ENCODE data around the gene PFDN5.

The PFDN5 gene

DNA sequence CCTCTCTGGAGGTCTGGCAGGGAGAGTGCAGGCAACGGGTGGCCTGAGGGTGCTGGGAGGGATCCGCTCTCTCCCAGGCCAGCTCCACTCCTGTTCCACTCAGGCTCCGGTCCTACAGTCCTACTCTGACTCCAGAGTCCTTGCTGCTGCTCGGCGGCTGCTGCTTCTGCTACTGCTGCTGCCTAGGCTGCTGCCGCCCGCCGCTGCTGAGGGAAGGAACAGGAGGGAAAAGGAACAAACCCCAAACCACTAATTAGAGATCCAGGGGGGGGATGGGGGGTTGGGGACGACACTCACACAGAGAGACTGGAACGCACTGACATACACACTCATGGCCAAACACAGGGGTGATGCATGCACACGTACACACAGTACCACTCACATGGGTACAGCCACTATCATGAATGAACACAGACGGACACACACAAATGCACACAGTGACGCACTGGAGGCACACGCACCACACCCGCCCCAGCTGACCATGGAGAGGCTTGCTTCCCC, 40.9 kb downstream of the PFDN5 start, which contains the start of gene SP7:
Gene SP7 (minus strand): TSS at position 174 of the 501 bp plus-strand sequence. CDS start 708 bp downstream, outside the sequence.
- H2AK5ac ChIP-seq (ENCODE audit: low read depth, low read length), result peak within 1 kb of the TSS; percentile 86
- no peaks in the 10 kb centered on the region for H3K79me1 ChIP-seq (ENCODE audit: low read depth, low read length)
- H4K8ac ChIP-seq (ENCODE audit: low read depth, low read length), result no peak within 1 kb of the TSS
- H3K4me1 ChIP-seq (ENCODE audit: control insufficient read depth in 2 of 2, insufficient read depth in 1 of 2, low read depth in 1 of 2, low read length in 2 of 2), result peaks cover 5 to 34% of the 10 kb centered on the region in 2 donors
- H3K23ac ChIP-seq (ENCODE audit: low read depth, low read length, poor library complexity), result no peak within 1 kb of the TSS
- no peak for DNase-seq (ENCODE audit: low spot score)
- peak within 1 kb of the TSS; percentile 65 for H3K14ac ChIP-seq (ENCODE audit: low read length)
- peaks cover 0 to 88% (median 0%) of the 10 kb centered on the region in 3 experiments for H3K27me3 ChIP-seq (ENCODE audit: control insufficient read depth in 3 of 3, insufficient read depth in 3 of 3, low read depth in 1 of 3, low read length in 3 of 3)
- H2BK120ac ChIP-seq (ENCODE audit: low read depth, low read length), result peak within 1 kb of the TSS; percentile 93
- H3K9me3 ChIP-seq (replicated peaks in 1 of 2; ENCODE audit: control insufficient read depth in 2 of 2, insufficient read depth in 1 of 2, low read depth in 1 of 2, low read length in 2 of 2), result no peaks in the 10 kb centered on the region
- H3K9ac ChIP-seq (ENCODE audit: low read depth, low read length, poor library complexity), result peak within 1 kb of the TSS; percentile 75
- H2AFZ ChIP-seq (ENCODE audit: low read length), result peak within 1 kb of the TSS; percentile 56
- no CpG with 5 or more reads among the region's 15 CpGs for WGBS, 2 donors (ENCODE audit: extremely low coverage in 2 of 2, insufficient read length in 2 of 2, insufficient replicate concordance in 1 of 2)
- peak within 1 kb of the TSS; percentile 78 for H2BK5ac ChIP-seq (ENCODE audit: low read length)
- peak within 1 kb of the TSS; percentile 77 for H3K18ac ChIP-seq (ENCODE audit: low read length)
- H4K91ac ChIP-seq (ENCODE audit: low read depth, low read length, poor library complexity), result peak within 1 kb of the TSS; percentile 82
- no peak within 1 kb of the TSS for H3K27ac ChIP-seq (replicated peaks; ENCODE audit: low read length)
- H3K4ac ChIP-seq (ENCODE audit: low read length), result peak within 1 kb of the TSS; percentile 80
- peak within 1 kb of the TSS; percentile 92 for H2BK12ac ChIP-seq (ENCODE audit: low read length)
- peak within 1 kb of the TSS in 1 of 2 donors; percentile 9 for H3K4me3 ChIP-seq (ENCODE audit: low read length in 2 of 2)
- H3K4me2 ChIP-seq (ENCODE audit: insufficient read depth, low read length, poor library complexity, severe bottlenecking), result peak within 1 kb of the TSS; percentile 4
- no peaks in the 10 kb centered on the region for H3K36me3 ChIP-seq (replicated peaks in 1 of 2; ENCODE audit: control insufficient read depth in 2 of 2, insufficient read depth in 2 of 2, low read length in 2 of 2)
- H2BK15ac ChIP-seq (ENCODE audit: low read length), result peak within 1 kb of the TSS; percentile 95

DNA sequence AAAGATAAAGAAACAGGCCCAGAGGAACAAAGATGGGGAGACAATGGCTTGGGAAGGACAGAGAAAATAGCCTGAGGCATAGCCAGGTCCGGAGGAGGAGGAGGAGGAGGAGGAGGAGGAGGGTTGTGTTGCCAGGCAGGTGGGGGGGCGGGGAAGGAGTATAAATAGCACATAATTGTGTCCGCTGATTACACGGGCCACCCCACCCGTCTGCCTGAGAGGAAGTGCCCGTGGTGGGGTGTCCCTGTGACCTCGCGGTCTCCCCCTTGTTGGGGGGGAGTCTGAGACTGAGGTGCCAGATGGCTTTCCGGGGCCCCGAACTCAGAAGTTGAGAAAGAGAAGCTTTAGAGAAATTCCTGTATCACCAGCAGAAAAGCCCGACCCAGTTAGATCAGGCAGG, 42.7 kb downstream of the PFDN5 start:
- H3K9ac ChIP-seq (ENCODE audit: low read depth, low read length, poor library complexity), result no peak overlapping the region
- no peak overlapping the region for H2BK5ac ChIP-seq (ENCODE audit: low read length)
- H2AK5ac ChIP-seq (ENCODE audit: low read depth, low read length), result no peak overlapping the region
- H3K4ac ChIP-seq (ENCODE audit: low read length), result no peak overlapping the region
- no peak overlapping the region for H3K14ac ChIP-seq (ENCODE audit: low read length)
- H4K91ac ChIP-seq (ENCODE audit: low read depth, low read length, poor library complexity), result no peak overlapping the region
- no peak overlapping the region for H3K4me2 ChIP-seq (ENCODE audit: insufficient read depth, low read length, poor library complexity, severe bottlenecking)
- no peak overlapping the region for H3K27ac ChIP-seq (replicated peaks; ENCODE audit: low read length)
- H4K8ac ChIP-seq (ENCODE audit: low read depth, low read length), result no peak overlapping the region
- no peak overlapping the region for H2BK120ac ChIP-seq (ENCODE audit: low read depth, low read length)
- no peaks in the 10 kb centered on the region for H3K9me3 ChIP-seq (replicated peaks in 1 of 2; ENCODE audit: control insufficient read depth in 2 of 2, insufficient read depth in 1 of 2, low read depth in 1 of 2, low read length in 2 of 2)
- H2BK12ac ChIP-seq (ENCODE audit: low read length), result no peak overlapping the region
- H3K23ac ChIP-seq (ENCODE audit: low read depth, low read length, poor library complexity), result no peak overlapping the region
- WGBS, 2 donors (ENCODE audit: extremely low coverage in 2 of 2, insufficient read length in 2 of 2, insufficient replicate concordance in 1 of 2), result no CpG with 5 or more reads among the region's 11 CpGs
- no peak overlapping the region for H2AFZ ChIP-seq (ENCODE audit: low read length)
- no peaks in the 10 kb centered on the region for H3K36me3 ChIP-seq (replicated peaks in 1 of 2; ENCODE audit: control insufficient read depth in 2 of 2, insufficient read depth in 2 of 2, low read length in 2 of 2)
- H3K27me3 ChIP-seq (ENCODE audit: control insufficient read depth in 3 of 3, insufficient read depth in 3 of 3, low read depth in 1 of 3, low read length in 3 of 3), result peaks cover 0 to 85% (median 0%) of the 10 kb centered on the region in 3 experiments
- peaks cover 5 to 34% of the 10 kb centered on the region in 2 donors for H3K4me1 ChIP-seq (ENCODE audit: control insufficient read depth in 2 of 2, insufficient read depth in 1 of 2, low read depth in 1 of 2, low read length in 2 of 2)
- H3K79me1 ChIP-seq (ENCODE audit: low read depth, low read length), result no peaks in the 10 kb centered on the region
- H3K18ac ChIP-seq (ENCODE audit: low read length), result peak overlapping the region; percentile 65
- no peak overlapping the region for H3K4me3 ChIP-seq (ENCODE audit: low read length in 2 of 2)
- no peak overlapping the region for H2BK15ac ChIP-seq (ENCODE audit: low read length)
- DNase-seq (ENCODE audit: low spot score), result no peak

DNA sequence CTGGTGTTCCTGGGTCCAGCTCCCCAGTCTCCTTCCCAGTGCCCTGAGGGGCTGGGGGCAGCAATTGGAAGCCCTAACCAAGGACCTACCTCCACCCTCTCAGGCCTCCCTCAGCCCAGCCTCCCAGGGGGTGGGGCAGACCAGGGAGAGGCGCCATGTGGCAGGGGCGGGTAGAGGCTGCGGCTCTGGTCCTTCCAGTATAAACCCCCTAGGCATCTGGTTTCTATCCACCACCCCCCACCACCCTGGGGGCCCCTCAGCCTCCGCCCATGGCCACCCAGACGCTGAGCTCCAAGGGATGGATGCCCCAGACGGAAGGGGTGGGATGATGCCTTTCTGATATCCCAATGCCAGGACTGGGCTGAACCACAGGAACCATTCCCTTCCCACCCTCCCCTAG, 43.6 kb downstream of the PFDN5 start:
- WGBS, 2 donors (ENCODE audit: extremely low coverage in 2 of 2, insufficient read length in 2 of 2, insufficient replicate concordance in 1 of 2), result no CpG with 5 or more reads among the region's 6 CpGs
- H3K9me3 ChIP-seq (replicated peaks in 1 of 2; ENCODE audit: control insufficient read depth in 2 of 2, insufficient read depth in 1 of 2, low read depth in 1 of 2, low read length in 2 of 2), result no peaks in the 10 kb centered on the region
- H3K4me2 ChIP-seq (ENCODE audit: insufficient read depth, low read length, poor library complexity, severe bottlenecking), result no peak overlapping the region
- H4K91ac ChIP-seq (ENCODE audit: low read depth, low read length, poor library complexity), result no peak overlapping the region
- H3K18ac ChIP-seq (ENCODE audit: low read length), result peak overlapping the region; percentile 35
- H2BK15ac ChIP-seq (ENCODE audit: low read length), result peak overlapping the region; percentile 62
- no peak overlapping the region for H2BK12ac ChIP-seq (ENCODE audit: low read length)
- H3K23ac ChIP-seq (ENCODE audit: low read depth, low read length, poor library complexity), result no peak overlapping the region
- no peaks in the 10 kb centered on the region for H3K36me3 ChIP-seq (replicated peaks in 1 of 2; ENCODE audit: control insufficient read depth in 2 of 2, insufficient read depth in 2 of 2, low read length in 2 of 2)
- H3K27ac ChIP-seq (replicated peaks; ENCODE audit: low read length), result no peak overlapping the region
- H2AK5ac ChIP-seq (ENCODE audit: low read depth, low read length), result peak overlapping the region; percentile 70
- H3K4me3 ChIP-seq (ENCODE audit: low read length in 2 of 2), result no peak overlapping the region
- peak overlapping the region; percentile 42 for H2BK5ac ChIP-seq (ENCODE audit: low read length)
- no peak for DNase-seq (ENCODE audit: low spot score)
- no peak overlapping the region for H3K4ac ChIP-seq (ENCODE audit: low read length)
- H2BK120ac ChIP-seq (ENCODE audit: low read depth, low read length), result peak overlapping the region; percentile 33
- no peaks in the 10 kb centered on the region for H3K79me1 ChIP-seq (ENCODE audit: low read depth, low read length)
- H2AFZ ChIP-seq (ENCODE audit: low read length), result no peak overlapping the region
- H3K9ac ChIP-seq (ENCODE audit: low read depth, low read length, poor library complexity), result no peak overlapping the region
- H3K4me1 ChIP-seq (ENCODE audit: control insufficient read depth in 2 of 2, insufficient read depth in 1 of 2, low read depth in 1 of 2, low read length in 2 of 2), result peaks cover 5 to 34% of the 10 kb centered on the region in 2 donors
- H3K14ac ChIP-seq (ENCODE audit: low read length), result no peak overlapping the region
- peaks cover 0 to 85% (median 0%) of the 10 kb centered on the region in 3 experiments for H3K27me3 ChIP-seq (ENCODE audit: control insufficient read depth in 3 of 3, insufficient read depth in 3 of 3, low read depth in 1 of 3, low read length in 3 of 3)
- no peak overlapping the region for H4K8ac ChIP-seq (ENCODE audit: low read depth, low read length)

DNA sequence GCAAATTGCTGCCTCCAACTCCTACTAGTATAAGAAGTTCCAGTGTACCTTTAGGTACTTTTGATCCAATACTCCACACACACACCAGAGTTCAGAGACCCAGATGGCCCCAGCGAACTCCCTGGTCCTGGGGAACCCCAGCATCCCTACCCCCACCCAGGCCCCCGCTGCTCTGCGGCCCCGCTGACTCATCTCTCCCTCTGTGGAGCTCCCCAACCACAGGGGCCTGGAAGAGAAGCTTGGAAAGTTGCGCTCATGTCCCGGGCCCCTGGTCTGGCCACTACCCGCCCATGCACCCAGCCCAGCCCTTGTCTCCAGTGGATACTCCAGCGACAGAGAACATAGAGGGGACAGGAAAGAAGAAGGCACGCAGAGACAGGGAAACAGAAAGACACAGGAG, 45.1 kb downstream of the PFDN5 start:
- Histone ChIP-seq H2BK12ac (ENCODE audit: low read length) (no peak overlapping the region), H3K27ac (replicated peaks; ENCODE audit: low read length) (no peak overlapping the region), H2BK5ac (ENCODE audit: low read length) (peak overlapping the region; percentile 85), H4K8ac (ENCODE audit: low read depth, low read length) (no peak overlapping the region), H3K79me1 (ENCODE audit: low read depth, low read length) (no peaks in the 10 kb centered on the region), H4K91ac (ENCODE audit: low read depth, low read length, poor library complexity) (no peak overlapping the region), H3K4me1 (ENCODE audit: control insufficient read depth in 2 of 2, insufficient read depth in 1 of 2, low read depth in 1 of 2, low read length in 2 of 2) (peaks cover 2 to 30% of the 10 kb centered on the region in 2 donors), H3K9ac (ENCODE audit: low read depth, low read length, poor library complexity) (no peak overlapping the region), H3K4me2 (ENCODE audit: insufficient read depth, low read length, poor library complexity, severe bottlenecking) (no peak overlapping the region), H3K14ac (ENCODE audit: low read length) (no peak overlapping the region), H3K23ac (ENCODE audit: low read depth, low read length, poor library complexity) (no peak overlapping the region), H3K4ac (ENCODE audit: low read length) (no peak overlapping the region), H3K18ac (ENCODE audit: low read length) (no peak overlapping the region), H3K4me3 (ENCODE audit: low read length in 2 of 2) (no peak overlapping the region), H3K36me3 (replicated peaks in 1 of 2; ENCODE audit: control insufficient read depth in 2 of 2, insufficient read depth in 2 of 2, low read length in 2 of 2) (no peaks in the 10 kb centered on the region), H2BK15ac (ENCODE audit: low read length) (peak overlapping the region; percentile 79), H2AK5ac (ENCODE audit: low read depth, low read length) (no peak overlapping the region), H3K9me3 (replicated peaks in 1 of 2; ENCODE audit: control insufficient read depth in 2 of 2, insufficient read depth in 1 of 2, low read depth in 1 of 2, low read length in 2 of 2) (no peaks in the 10 kb centered on the region), H2BK120ac (ENCODE audit: low read depth, low read length) (no peak overlapping the region), H3K27me3 (ENCODE audit: control insufficient read depth in 3 of 3, insufficient read depth in 3 of 3, low read depth in 1 of 3, low read length in 3 of 3) (peaks cover 0 to 80% (median 4%) of the 10 kb centered on the region in 3 experiments), H2AFZ (ENCODE audit: low read length) (no peak overlapping the region)
- DNase-seq (ENCODE audit: low spot score), result no peak
- no CpG with 5 or more reads among the region's 9 CpGs for WGBS, 2 donors (ENCODE audit: extremely low coverage in 2 of 2, insufficient read length in 2 of 2, insufficient replicate concordance in 1 of 2)
